ENCODE measurements around the gene RPL37.
"Not testable (repeated sequence)": the region's sequence is repeated elsewhere in the genome, so short reads cannot be mapped to it uniquely, and the experiment has no call there.

RPL37 gene

DNA sequence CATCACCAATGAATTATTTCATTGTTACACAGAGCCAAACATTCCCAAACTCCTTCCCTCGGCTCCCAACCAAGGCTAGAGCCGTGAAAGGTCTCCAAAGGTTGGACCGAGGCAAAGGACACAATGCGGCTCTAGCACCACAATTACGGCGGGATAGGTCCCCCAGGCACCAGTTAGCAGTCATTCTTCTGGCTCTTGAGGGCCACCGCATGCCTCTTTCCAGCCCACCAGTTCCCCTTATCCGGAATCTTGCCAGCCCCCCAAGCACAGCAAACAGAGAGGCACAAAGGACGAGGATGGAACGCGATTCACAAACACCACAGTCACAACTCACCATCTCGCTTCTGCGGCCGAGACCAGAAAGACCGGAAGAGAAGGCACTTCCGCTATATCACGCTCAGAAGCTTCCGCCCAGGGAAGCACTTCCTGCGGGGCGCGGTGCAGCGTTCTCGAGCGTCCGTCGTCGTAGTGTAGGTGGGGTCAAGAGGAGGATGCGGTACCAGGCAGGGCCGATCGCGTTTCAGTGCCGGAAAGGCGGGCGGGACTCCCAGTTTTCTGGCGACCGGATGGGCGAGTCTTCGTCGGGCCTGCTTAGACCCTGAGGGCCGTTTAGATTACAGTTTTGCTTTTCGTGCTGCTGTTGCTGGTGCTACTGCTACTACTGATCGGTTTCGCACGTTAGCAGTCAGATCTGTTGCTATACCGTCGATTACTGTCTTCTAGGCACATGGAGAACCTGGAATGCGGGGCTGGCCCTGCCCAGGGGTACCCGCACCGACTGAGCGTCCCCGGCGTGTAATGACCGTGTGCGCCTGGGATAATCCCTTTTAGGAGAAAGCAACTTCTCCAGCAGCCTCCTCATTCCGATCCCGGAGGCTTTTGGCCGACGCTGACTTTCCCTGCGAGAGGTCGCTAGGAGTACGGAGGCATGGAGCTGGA is at the start of gene RPL37:
TSS of gene RPL37 (minus strand) at position 374 of the 939 bp plus-strand sequence. CDS start at position 337, 37 bp downstream.
- peak; percentile 89 for DNase-seq (ENCODE audit: low read depth)

DNA sequence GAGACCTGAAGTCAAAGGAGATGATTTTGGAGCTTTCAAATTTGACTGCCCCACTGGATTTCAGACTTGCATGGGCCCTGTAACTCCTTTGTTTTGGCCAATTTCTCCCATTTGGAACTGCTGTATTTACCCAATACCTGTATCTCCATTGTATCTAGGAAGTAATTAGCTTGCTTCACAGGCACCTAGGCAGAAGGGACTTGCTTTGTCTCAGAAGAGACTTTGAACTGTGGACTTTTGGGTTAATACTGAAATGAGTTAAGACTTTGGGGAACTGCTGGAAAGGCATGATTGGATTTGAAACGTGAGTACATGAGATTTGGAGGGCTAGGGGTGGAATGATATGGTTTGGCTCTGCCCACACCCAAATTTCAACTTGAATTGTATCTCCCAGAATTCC is 48.0 kb upstream of the RPL37 start:
- DNase-seq (ENCODE audit: low read depth), result not testable (repeated sequence)

DNA sequence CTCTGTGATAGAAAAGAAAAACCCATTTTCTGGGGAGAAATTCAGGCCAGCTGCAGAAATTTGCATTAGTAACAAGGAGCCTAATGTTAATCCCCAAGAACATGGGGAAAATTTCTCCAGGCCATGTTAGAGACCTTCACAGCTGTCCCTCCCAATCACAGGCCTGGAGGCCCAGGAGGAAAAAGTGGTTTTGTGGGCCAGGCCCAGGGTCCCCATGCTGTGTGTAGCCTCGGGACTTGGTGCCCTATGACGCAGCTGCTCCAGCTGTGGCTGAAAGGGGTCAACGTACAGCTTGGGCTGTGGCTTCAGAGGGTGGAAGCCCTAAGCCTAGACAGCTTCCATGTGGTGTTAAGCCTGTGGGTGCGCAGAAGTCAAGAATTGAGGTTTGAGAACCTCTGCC is 47.3 kb upstream of the RPL37 start:
- no peak for DNase-seq (ENCODE audit: low read depth)

GRCh38 chr5:40879163-40879942 is 44.3 kb upstream of the RPL37 start:
- no peak for DNase-seq (ENCODE audit: low read depth)

DNA sequence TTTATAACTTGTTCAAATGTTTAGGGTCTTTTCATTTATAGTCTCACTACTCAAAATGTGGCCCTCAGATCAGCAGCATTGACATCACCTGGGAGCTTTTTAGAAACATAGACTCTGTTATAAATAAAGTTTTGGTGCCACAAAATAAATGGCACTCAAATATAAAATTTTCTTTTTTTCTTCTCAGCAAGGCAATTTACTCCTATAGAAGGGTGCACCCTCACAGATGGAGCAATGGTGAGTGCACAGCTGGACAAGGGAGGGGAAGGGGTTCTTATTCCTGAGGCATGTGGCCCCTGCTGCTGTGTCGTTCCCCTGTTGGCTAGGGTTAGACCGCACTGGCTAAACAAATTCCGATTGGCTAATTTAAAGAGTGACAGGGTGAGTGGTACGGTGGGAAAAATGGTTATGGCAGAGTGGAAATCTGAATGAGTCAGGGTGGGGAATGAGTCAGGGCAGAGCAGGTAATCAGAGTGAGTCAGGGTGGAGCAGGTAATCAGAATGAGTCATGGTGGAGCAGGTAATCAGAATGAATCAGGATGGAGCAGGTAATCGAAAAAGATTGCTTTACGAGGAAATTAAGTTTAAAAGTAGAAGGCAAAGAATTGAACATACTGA is 42.5 kb upstream of the RPL37 start:
- no peak for DNase-seq (ENCODE audit: low read depth)

- no peak for DNase-seq (ENCODE audit: low read depth)
These were observed 40.9 kb upstream of the RPL37 start for GRCh38 chr5:40875958-40876357.

- DNase-seq (ENCODE audit: low read depth), result no peak
These were observed 38.4 kb upstream of the RPL37 start for GRCh38 chr5:40873286-40873880.

- DNase-seq (ENCODE audit: low read depth), result not testable (repeated sequence)
These were observed 37.2 kb upstream of the RPL37 start for GRCh38 chr5:40872253-40872652.

- DNase-seq (ENCODE audit: low read depth), result no peak
These were observed 36.2 kb upstream of the RPL37 start for GRCh38 chr5:40871177-40871576.

GRCh38 chr5:40869384-40869783 is 34.4 kb upstream of the RPL37 start:
- no peak for DNase-seq (ENCODE audit: low read depth)

GRCh38 chr5:40866844-40867243 is 31.8 kb upstream of the RPL37 start:
- no peak for DNase-seq (ENCODE audit: low read depth)

- DNase-seq (ENCODE audit: low read depth), result not testable (repeated sequence)
These were observed 30.0 kb upstream of the RPL37 start for GRCh38 chr5:40865004-40865403.

GRCh38 chr5:40860711-40861110 is 25.7 kb upstream of the RPL37 start:
- no peak for DNase-seq (ENCODE audit: low read depth)

GRCh38 chr5:40853632-40854192 is 18.7 kb upstream of the RPL37 start:
- DNase-seq (ENCODE audit: low read depth), result no peak

- no peak for DNase-seq (ENCODE audit: low read depth)
These were observed 12.5 kb upstream of the RPL37 start for GRCh38 chr5:40847525-40847924.

- no peak for DNase-seq (ENCODE audit: low read depth)
These were observed 11.3 kb upstream of the RPL37 start for GRCh38 chr5:40846371-40846770.

GRCh38 chr5:40844565-40844964 is 9.5 kb upstream of the RPL37 start:
- DNase-seq (ENCODE audit: low read depth), result no peak

DNA sequence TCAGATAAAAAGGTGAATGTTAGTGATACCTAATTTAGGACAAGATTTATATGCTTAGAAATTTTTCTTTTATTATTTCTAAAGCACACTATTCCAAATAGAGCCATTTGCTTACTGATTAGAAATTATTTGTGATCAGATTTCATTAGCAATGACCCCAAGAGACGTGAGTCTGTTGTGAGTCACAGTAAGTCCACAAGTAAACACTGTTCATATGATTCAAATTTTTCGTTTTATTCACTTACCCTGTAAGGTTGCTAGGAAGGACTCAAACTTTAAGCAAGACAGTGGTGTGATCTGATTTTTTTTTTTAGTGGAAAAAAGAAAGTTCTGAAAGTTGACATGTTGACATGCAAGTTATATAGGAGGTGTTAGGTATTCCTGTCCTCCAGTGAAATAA is 7.3 kb upstream of the RPL37 start:
- no peak for DNase-seq (ENCODE audit: low read depth)

GRCh38 chr5:40841068-40841805 is 6.2 kb upstream of the RPL37 start, which contains the start of gene CARD6:
Gene CARD6, plus strand, starts transcription at chr5:40841367. Its CDS starts 16 bp downstream, at chr5:40841383.
- no peak for DNase-seq (ENCODE audit: low read depth)

- no peak for DNase-seq (ENCODE audit: low read depth)
These were observed 3.1 kb upstream of the RPL37 start for GRCh38 chr5:40838086-40838485.

- no peak for DNase-seq (ENCODE audit: low read depth)
These were observed 602 bp downstream of the RPL37 start for GRCh38 chr5:40834391-40834848.
